NCI-H226 (cell line): Measurements from ENCODE around the gene ANKS3.

Source experiments
- DNase-seq: peaks from one replicate; pipeline ENCODE4 v3.0.0-alpha.2; 2015

ANKS3 gene

DNA sequence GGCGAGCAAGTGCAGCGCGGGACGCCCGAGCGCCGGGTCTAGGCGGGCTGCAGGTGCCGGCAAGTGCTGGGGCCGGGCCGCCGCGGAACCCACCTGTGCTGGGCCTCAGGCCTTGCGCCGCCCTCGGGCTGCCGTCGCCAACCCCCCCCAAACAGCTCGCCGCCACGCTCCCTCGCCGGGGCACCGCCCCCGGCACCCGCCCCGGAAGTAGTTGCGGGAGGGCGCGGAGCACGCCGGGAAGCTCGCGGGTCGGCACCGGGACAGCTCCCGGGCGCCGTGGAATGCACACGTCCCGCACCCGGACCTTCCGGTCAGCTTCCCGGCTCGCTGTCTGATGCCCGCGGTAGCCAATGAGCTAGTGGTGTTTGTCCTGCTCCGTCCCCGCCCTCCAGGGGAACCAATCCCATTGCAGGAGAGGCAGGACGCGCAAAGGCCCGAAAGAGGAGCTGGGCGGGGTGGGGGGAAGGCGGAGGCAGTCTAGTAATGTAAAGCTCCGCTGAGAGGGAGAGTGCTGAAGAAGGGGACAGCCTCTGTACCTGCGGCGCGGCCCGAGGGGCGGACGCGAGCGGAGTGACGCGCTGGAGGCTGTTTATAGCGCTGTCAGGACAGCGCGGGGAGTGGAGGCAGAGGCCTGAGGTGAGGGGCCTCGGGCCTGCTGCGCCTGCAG, at the start of gene ANKS3, which contains the start of gene DNAAF8:
Gene ANKS3 (minus strand): TSS at position 209 of the 667 bp plus-strand sequence. CDS start 4,122 bp downstream, outside the sequence.
Gene DNAAF8 (plus strand): TSS at position 475 of the 667 bp plus-strand sequence. CDS start 1,978 bp downstream, outside the sequence.
- peak; percentile 98 for DNase-seq

- no peak for DNase-seq
Observed at GRCh38 chr16:4783251-4783950, 49.3 kb upstream of the ANKS3 start.

- no peak for DNase-seq
Observed at GRCh38 chr16:4780235-4780634, 46.2 kb upstream of the ANKS3 start.

GRCh38 chr16:4778050-4778392, 44.0 kb upstream of the ANKS3 start:
- no peak for DNase-seq

DNA sequence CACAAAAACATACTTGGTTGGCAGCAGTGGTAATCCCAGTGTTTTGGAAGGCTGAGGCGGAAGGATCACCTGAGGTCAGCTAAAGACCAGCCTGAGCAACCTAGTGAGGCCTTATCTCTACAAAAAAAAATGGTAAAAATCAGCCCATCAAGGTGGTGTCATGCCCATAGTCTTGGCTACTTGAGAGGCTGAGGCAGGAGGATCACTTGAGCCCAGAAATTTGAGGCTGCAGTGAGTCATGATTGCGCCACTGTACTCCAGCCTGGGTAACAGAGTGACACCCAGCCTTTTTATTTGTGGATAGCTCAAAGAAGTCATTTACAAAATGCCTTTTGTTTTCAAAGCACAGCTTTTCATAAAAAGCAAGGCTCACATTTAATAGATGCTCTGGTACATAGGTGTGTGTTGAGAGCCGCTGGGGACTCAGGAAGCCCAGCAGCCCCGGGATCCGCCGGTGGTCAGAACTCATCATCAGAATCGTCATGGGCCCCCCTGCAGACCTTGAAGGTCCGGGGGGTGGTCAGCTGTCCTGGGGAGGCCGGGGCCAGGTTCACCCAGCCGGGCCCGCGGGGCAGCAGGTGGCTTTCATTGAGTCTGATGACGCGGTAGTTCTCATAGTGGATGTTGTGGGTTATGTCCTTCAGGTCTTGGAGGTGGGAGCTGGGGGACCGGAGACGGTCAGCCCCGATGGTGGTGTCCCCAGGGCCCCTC, 43.4 kb upstream of the ANKS3 start:
- no peak for DNase-seq

GRCh38 chr16:4776141-4776705, 42.2 kb upstream of the ANKS3 start:
- DNase-seq, result no peak

- DNase-seq, result no peak
Observed at GRCh38 chr16:4775005-4775404, 40.9 kb upstream of the ANKS3 start.

GRCh38 chr16:4772351-4772750, 38.3 kb upstream of the ANKS3 start:
- no peak for DNase-seq

DNA sequence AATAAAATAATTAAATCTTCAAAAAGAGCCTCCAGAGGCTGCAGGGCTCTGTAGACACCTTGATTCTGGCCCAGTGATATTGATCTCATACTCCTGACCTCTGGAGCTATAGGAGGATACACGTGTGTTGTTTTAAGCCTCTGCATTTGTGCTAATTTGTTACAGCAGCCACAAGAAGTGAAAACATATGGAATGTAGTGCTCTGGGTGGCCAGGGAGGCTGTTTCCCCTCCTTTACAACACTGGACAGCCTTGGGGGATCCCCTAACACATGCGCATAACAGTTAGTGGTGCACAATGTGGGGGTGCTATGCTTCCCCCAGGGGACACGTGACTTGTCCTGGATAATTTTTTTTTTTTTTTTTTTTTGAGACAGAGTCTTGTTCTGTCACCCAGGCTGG, 37.6 kb upstream of the ANKS3 start:
- no peak for DNase-seq

DNA sequence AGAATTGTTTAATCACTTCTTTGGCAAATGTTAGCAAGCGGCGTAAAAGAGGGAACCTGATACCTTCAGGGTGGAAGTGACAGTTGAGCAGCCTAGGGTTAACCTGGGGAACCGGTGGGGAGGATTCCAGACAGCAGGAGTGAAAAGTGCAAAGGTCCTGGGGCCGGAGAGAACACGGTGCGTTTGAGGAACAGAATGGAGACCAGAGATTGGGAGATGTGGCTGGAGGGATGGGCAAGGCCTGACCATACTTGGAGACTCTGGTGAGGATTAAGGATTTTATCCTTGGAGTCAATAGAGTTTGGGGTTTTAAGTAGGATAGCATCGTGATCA, 35.2 kb upstream of the ANKS3 start:
- DNase-seq, result no peak

DNA sequence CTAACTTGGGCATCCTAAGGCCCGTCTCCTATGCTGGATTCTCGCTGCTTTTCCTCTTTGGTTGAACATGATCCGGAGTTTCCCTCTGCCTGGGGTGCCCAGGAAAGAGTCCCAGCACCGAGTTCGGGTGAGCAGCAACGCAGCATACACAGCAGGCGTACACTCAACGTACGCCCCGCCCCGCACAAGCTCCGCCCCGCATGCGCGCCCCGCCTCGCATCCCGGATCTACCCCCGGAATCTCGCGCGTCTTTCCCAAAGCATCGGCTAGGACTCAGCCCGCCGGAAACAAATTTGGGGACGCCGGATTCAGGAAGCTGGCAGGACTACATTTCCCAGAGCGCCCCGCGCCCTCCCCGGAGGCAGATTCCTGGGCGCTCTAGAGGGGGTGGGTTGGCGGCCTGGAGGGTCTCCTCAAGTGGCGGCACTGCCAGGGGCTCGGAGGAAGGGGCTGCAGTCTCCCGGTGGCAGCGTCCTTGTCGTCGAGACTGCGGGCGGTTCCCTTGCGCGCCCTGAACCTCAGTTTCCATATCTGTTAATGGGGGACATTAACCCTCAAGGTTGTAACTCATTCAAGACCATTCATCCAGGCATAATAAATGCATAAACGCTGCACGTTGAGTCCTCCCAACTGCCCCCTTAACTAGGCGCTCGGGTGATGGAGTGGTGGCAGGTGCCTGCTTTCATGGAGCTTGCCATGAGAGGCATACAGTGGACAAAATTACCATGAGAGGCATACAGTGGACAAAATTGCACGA, 34.7 kb upstream of the ANKS3 start:
- peak; percentile 93 for DNase-seq

DNA sequence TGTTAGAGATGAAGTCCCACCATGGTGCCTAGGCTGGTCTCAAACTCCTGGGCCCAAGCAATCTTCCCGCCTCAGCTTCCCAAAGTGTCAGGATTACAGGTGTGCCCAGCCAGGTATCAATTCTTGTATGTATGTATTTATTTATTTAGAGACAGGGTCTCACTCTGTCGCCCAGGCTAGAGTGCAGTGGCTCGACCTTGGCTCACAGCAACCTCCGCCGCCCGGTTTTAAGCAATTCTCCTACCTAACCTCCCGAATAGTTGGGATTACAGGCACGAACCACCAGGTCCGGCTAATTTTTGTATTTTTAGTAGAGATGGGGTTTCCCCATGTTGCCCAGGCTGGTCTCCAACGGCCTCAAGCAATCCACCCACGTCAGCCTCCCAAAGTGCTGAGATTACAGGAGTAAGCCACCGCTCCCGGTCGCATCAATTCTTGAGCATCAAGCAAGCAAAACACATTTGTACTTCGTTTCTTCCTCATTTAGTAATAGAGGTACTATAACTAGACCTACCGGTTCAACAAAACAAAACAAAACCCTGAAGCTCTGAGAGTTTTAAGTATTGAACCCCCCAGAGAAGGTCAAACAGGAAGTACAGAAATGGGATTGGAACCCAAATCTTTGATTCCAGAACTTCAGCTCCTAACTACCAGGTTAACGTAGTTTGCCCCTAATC, 33.9 kb upstream of the ANKS3 start:
- DNase-seq, result peak; percentile 39

DNA sequence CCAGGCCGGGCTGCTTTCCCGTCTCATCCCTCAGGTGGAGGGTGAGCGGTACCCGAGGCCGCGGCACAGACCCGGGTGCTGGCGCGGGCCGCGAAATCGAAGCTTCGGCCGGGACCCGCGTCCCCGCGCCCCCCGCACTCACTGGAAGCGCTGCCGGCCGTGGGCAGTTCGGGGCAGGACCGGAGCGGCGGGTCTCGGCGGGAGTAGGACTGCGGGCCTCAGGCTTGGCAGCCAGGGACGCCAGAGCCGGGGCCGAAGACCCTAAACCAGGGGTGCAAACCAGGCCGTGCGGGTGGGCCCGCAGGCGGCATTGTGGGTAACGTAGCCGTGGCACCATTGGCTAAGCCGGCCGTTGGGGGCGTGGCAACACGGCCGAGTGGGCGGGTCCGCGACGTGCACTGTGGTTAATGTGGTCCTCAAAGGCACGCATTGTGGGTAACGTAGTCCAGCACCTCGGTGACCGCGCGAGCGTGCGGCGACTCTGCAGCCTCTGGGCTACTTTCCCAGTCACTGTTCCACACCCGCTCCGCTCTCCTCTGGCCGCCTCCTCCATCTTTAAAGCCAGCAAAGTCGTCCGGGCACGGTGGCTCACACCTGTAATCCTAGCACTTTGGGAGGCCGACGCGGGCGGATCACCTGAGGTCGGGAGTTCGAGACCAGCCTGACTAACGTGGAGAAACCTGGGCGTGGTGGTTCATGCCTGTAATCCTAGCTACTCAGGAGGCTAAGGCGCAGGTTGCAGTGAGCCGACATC, 33.0 kb upstream of the ANKS3 start, which contains the start of gene ZNF500:
Gene ZNF500 (minus strand): TSS at position 288 of the 754 bp plus-strand sequence. CDS start 1,184 bp downstream, outside the sequence.
- DNase-seq, result peak; percentile 94

DNA sequence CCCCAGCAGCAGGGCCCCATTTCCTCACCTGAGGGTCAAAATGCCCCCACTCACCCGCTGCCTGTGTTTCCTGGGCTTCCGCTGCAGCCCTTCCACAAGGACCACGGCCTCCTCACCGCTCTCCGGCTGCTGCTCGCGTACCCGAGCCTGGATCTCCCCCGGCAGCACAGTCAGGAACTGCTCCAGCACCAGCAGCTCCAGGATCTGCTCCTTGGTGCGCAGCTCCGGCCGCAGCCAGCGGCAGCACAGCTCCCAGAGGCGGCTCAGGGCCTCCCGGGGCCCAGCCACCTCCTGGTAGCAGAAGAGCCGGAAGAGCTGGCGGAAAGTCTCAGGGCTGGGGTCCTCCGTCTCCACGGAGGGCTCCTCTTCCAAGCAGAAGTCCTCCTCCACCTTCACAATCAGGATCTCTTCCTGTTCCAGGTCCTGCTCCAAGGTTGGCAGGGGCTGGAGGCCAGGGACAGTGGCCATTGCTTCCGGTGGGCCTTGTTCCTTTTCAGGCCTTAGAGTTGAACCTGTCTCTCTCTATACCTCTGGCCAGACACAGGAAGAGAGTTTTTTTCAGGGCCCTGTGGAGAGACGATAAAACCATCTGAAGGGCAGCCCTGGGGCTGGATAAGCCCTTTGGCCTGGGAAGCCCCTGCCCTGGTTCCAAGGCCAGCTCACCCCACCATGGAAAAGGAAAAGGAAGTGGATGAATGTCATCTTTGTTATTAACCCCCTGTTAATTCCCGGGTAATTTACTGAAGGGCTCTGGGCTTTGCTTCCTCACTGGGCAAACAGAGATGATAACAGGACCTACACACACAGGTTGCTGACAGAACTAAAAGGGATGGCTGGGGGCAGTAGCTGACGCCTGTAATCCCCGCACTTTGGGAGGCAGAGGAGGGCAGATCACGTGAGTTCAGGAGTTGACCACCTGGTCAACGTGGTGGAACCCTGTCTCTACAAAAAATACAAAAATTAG, 31.7 kb upstream of the ANKS3 start:
- DNase-seq, result no peak

GRCh38 chr16:4763791-4764190, 29.7 kb upstream of the ANKS3 start:
- no peak for DNase-seq

- DNase-seq, result no peak
Observed at GRCh38 chr16:4762205-4762604, 28.1 kb upstream of the ANKS3 start.

DNA sequence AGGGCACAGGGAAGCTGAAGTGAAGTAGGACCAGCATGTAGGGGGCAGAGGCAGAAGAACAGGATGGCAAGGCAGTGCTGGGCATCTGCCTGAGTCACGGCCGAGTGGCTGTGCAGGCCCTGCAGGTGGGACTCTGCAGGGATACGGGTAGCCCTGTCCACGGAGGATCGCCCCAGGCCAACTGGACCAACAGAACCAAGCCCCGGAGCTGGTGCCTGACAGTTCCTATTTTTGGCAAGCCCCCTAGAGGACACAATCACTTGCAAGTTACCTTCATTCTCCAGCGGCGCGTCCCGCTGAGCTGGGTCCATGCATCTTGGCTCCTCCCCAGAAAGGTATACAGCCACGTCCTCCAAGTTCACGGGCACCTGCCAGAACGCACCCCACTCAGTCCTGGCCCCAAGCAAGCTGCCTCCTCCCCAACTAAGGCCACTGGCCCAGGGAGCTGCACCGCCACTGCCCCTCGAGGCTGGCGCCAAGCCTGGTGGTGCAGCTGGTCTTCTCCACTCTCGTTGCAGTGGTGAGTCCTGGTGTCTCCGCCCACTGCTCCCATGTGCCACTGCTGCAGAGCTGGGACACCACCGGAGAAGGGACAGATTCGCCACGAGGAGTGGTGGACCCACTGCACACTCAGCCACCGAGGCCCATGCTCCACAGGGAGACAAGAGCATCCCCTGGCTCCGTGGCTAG, 26.3 kb upstream of the ANKS3 start:
- DNase-seq, result no peak

DNA sequence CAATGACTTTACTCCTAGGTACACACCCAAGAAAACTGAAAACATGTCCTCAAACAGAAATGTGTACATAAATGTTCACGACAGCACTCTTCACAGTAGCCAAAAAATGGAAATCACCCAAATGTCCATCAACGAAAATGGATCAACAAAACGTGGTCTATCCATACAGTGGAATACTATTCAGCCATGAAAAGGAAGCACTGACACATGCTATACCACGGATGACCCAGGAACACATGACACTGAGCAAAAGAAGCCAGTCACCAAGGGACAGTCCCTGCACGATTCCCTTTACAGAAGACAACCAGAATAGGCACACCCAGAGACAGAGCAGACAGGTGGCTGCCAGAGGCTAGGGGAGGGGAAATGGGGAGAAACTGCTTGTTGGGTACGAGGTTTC, 21.6 kb upstream of the ANKS3 start:
- DNase-seq, result no peak

DNA sequence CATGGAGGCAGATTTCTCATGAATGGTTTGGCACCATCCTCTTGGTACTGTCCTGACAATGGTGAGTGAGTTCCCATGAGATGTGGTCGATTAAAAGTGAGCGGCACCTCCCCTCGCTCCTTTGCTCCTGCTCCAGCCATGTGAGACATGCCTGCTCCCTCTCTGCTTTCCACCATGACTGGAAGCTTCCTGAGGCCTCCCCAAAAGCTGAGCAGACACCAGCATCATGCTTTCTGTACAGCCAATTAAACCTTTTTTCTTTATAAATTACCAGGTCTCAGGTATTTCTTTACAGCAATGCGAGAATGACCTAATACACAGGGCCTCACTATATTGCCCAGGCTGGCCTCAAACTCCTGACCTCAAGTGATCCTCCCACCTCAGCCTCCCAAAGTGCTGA, 20.8 kb upstream of the ANKS3 start:
- no peak for DNase-seq

- DNase-seq, result no peak
Observed at GRCh38 chr16:4753227-4753626, 19.2 kb upstream of the ANKS3 start.
